Measurements from ENCODE around the gene DNPH1.

DNA sequence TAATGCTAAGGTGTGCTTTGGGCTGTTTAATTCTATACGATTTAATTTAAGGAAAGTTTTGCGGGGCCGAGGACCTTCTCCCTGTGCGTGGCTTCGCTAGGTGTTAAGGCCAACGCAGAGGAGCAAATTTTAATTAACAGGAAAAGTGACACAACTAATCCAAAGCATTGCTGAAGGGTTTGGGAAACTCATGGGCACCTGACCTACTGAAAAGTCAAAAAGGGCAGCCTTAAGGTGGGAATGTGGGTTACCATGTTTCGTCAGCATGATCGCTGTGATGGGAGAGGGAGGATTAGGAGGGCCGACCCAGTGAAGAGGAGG, 47.7 kb downstream of the DNPH1 start:
- no peak for TF ChIP-seq CTCF (IDR thresholded peaks at IDR 0.05; ENCODE audit: poor library complexity, severe bottlenecking)
- TF ChIP-seq, protein P1, sequence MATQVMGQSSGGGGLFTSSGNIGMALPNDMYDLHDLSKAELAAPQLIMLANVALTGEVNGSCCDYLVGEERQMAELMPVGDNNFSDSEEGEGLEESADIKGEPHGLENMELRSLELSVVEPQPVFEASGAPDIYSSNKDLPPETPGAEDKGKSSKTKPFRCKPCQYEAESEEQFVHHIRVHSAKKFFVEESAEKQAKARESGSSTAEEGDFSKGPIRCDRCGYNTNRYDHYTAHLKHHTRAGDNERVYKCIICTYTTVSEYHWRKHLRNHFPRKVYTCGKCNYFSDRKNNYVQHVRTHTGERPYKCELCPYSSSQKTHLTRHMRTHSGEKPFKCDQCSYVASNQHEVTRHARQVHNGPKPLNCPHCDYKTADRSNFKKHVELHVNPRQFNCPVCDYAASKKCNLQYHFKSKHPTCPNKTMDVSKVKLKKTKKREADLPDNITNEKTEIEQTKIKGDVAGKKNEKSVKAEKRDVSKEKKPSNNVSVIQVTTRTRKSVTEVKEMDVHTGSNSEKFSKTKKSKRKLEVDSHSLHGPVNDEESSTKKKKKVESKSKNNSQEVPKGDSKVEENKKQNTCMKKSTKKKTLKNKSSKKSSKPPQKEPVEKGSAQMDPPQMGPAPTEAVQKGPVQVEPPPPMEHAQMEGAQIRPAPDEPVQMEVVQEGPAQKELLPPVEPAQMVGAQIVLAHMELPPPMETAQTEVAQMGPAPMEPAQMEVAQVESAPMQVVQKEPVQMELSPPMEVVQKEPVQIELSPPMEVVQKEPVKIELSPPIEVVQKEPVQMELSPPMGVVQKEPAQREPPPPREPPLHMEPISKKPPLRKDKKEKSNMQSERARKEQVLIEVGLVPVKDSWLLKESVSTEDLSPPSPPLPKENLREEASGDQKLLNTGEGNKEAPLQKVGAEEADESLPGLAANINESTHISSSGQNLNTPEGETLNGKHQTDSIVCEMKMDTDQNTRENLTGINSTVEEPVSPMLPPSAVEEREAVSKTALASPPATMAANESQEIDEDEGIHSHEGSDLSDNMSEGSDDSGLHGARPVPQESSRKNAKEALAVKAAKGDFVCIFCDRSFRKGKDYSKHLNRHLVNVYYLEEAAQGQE (IDR thresholded peaks at IDR 0.05; ENCODE audit: borderline replicate concordance) = no peak
- no peak for TF ChIP-seq SMC3 (conservative IDR thresholded peaks at IDR 0.05; ENCODE audit: poor library complexity)
- no peak for TF ChIP-seq POLR2AphosphoS5 (IDR thresholded peaks at IDR 0.05)
- TF ChIP-seq RAD21 (conservative IDR thresholded peaks at IDR 0.05) = no peak
- no peak for TF ChIP-seq EP300 (conservative IDR thresholded peaks at IDR 0.05; ENCODE audit: poor library complexity, severe bottlenecking)

Data from neural cell (in vitro differentiated cells).